Neural cell (in vitro differentiated cells): ENCODE measurements around the gene SLC11A1. TPM values are rescaled to one million over a fixed set of nuclear protein-coding genes. Genes with fewer than 3 reads are reported as not detected.

Experiments used
- H2AFZ ChIP-seq: fragments of 200-600, 300-800 bp; sonication (generic), shearing (Covaris generic); 2 replicates; pipeline ENCODE4 v1.6.0; 2014; ENCODE audit warnings: low read depth, mild to moderate bottlenecking, antibody characterized with exemption, low read length, moderate library complexity
- H3F3A ChIP-seq: fragments of 200-600 bp; shearing (Covaris generic); 2 replicates; pipeline ENCODE4 v1.6.1; 2016; ENCODE audit warnings: mild to moderate bottlenecking, moderate library complexity, mixed read lengths, antibody characterized with exemption, low read length; ENCODE audit not compliant: insufficient read depth, poor library complexity, severe bottlenecking
- H3K27ac ChIP-seq: fragments of 200-600, 300-800 bp; sonication (generic), shearing (Covaris generic); 2 replicates; pipeline ENCODE4 v1.5.1; 2014; ENCODE audit warnings: mild to moderate bottlenecking, low read length, moderate library complexity
- H3K27me3 ChIP-seq: fragments of 300-800, 200-600 bp; sonication (generic), shearing (Covaris generic); 2 replicates; pipeline ENCODE4 v1.6.0; 2014; ENCODE audit warnings: mild to moderate bottlenecking, low read depth, low read length, moderate library complexity; ENCODE audit not compliant: insufficient read depth
- H3K36me3 ChIP-seq: fragments of 300-800, 200-600 bp; sonication (generic), shearing (Covaris generic); 2 replicates; pipeline ENCODE4 v1.5.1; 2014; ENCODE audit warnings: mild to moderate bottlenecking, antibody characterized with exemption, low read length, moderate library complexity; ENCODE audit not compliant: insufficient read depth
- H3K4me2 ChIP-seq: fragments of 300-800, 200-600 bp; sonication (generic), shearing (Covaris generic); 2 replicates; pipeline ENCODE4 v1.6.0; 2014; ENCODE audit warnings: mild to moderate bottlenecking, low read length
- H3K4me3 ChIP-seq: fragments of 300-800, 200-600 bp; sonication (generic), shearing (Covaris generic); 2 replicates; pipeline ENCODE4 v1.5.1; 2014; ENCODE audit warnings: mild to moderate bottlenecking, low read length, moderate library complexity
- H3K79me2 ChIP-seq: fragments of 200-600 bp; shearing (Covaris generic); replicated peaks from 2 replicates; pipeline ENCODE4 v1.6.0; 2014; ENCODE audit warnings: mild to moderate bottlenecking, low read length, moderate library complexity; ENCODE audit not compliant: insufficient read depth
- H3K9ac ChIP-seq: fragments of 300-800, 200-600 bp; sonication (generic), shearing (Covaris generic); 2 replicates; pipeline ENCODE4 v1.6.1; 2016; ENCODE audit warnings: mild to moderate bottlenecking, low read length, mixed read lengths
- H3K9me2 ChIP-seq: fragments of 200-600 bp; shearing (Covaris generic); 2 replicates; pipeline ENCODE4 v1.6.1; 2016; ENCODE audit warnings: mild to moderate bottlenecking, low read length, mixed read lengths; ENCODE audit not compliant: insufficient read depth
- H3K9me3 ChIP-seq: fragments of 200-600, 300-800 bp; sonication (generic), shearing (Covaris generic); 2 replicates; pipeline ENCODE4 v1.6.1; 2016; ENCODE audit warnings: mild to moderate bottlenecking, mixed run types, low read length, moderate library complexity, mixed read lengths
- H4K20me1 ChIP-seq: fragments of 200-600 bp; shearing (Covaris generic); 2 replicates; pipeline ENCODE4 v1.6.1; 2016; ENCODE audit warnings: mild to moderate bottlenecking, mixed run types; ENCODE audit not compliant: insufficient read depth
- CTCF ChIP-seq: fragments of 450-650 bp; IDR thresholded peaks from 2 replicates; pipeline ENCODE4 v1.5.1; 2014; ENCODE audit warnings: antibody characterized with exemption, mild to moderate bottlenecking, moderate library complexity; ENCODE audit not compliant: poor library complexity, severe bottlenecking
- EP300 ChIP-seq: fragments of 450-650 bp; conservative IDR thresholded peaks from 2 replicates; pipeline ENCODE4 v1.6.1; 2014; ENCODE audit warnings: antibody characterized with exemption, mild to moderate bottlenecking, moderate library complexity; ENCODE audit not compliant: poor library complexity, severe bottlenecking
- EZH2 ChIP-seq: fragments of 200-600, 300-800 bp; shearing (Covaris generic), sonication (generic); IDR thresholded peaks from 2 replicates; pipeline ENCODE4 v1.6.1; 2014; ENCODE audit warnings: antibody characterized with exemption, low read length, borderline replicate concordance, mild to moderate bottlenecking; ENCODE audit not compliant: insufficient read depth, poor library complexity, severe bottlenecking
- MXI1 ChIP-seq: fragments of 450-650 bp; conservative IDR thresholded peaks from 2 replicates; pipeline ENCODE4 v1.6.1; 2014; ENCODE audit warnings: antibody characterized with exemption, mild to moderate bottlenecking; ENCODE audit not compliant: poor library complexity, severe bottlenecking
- POLR2AphosphoS5 ChIP-seq: IDR thresholded peaks from 2 replicates; pipeline ENCODE4 v1.6.1; 2012
- RAD21 ChIP-seq: fragments of 450-650 bp; conservative IDR thresholded peaks from 2 replicates; pipeline ENCODE4 v1.6.1; 2014; ENCODE audit warnings: antibody characterized with exemption, mild to moderate bottlenecking, moderate library complexity
- REST ChIP-seq: IDR thresholded peaks from 2 replicates; pipeline ENCODE4 v1.6.1; 2012; ENCODE audit warnings: borderline replicate concordance
- SMC3 ChIP-seq: fragments of 450-650 bp; conservative IDR thresholded peaks from 2 replicates; pipeline ENCODE4 v1.6.1; 2014; ENCODE audit warnings: antibody characterized with exemption, mild to moderate bottlenecking, moderate library complexity; ENCODE audit not compliant: poor library complexity
- TAF1 ChIP-seq: IDR thresholded peaks from 2 replicates; pipeline ENCODE4 v1.6.1; 2012; ENCODE audit warnings: low read depth
- polyA plus RNA-seq: library from polyadenylated mRNA; depleted of rRNA; stranded (reverse); fragments of >200 nt; gene quantifications from 2 replicates; pipeline ENCODE4 v1.2.3, GENCODE V29; 2014

The SLC11A1 gene
- polyA plus RNA-seq, 1 donor from 2014 or later: not detected

- Histone ChIP-seq H3K27ac (no peak overlapping the region), H3K4me3 (no peak overlapping the region), H3K9me3 (no peaks in the 10 kb centered on the region), H3K36me3 (no peaks in the 10 kb centered on the region), H2AFZ (no peak overlapping the region), H3F3A (no peaks in the 10 kb centered on the region), H3K9ac (no peak overlapping the region), H3K79me2 (no peaks in the 10 kb centered on the region), H3K27me3 (no peaks in the 10 kb centered on the region), H4K20me1 (no peaks in the 10 kb centered on the region), H3K4me2 (no peak overlapping the region), H3K9me2 (no peaks in the 10 kb centered on the region)
- TF ChIP-seq RAD21: no peak
- TF ChIP-seq POLR2AphosphoS5: no peak
- TF ChIP-seq SMC3: no peak
- no peak for TF ChIP-seq CTCF
- no peak for TF ChIP-seq EP300
- no peak for TF ChIP-seq MXI1
- no peak for TF ChIP-seq TAF1
- no peak for TF ChIP-seq REST
- TF ChIP-seq EZH2: no peak
Observed at GRCh38 chr2:218432676-218433365, 50.7 kb downstream of the SLC11A1 start.

GRCh38 chr2:218434456-218434855 lies 52.4 kb downstream of the SLC11A1 start:
- no peaks in the 10 kb centered on the region for H3F3A ChIP-seq
- no peak overlapping the region for H3K9ac ChIP-seq
- H3K9me3 ChIP-seq: no peaks in the 10 kb centered on the region
- TF ChIP-seq CTCF (no peak), EP300 (no peak), REST (no peak), SMC3 (no peak), TAF1 (no peak), RAD21 (no peak), EZH2 (no peak), POLR2AphosphoS5 (no peak), MXI1 (no peak)
- H3K27me3 ChIP-seq: no peaks in the 10 kb centered on the region
- no peak overlapping the region for H3K4me3 ChIP-seq
- no peak overlapping the region for H3K4me2 ChIP-seq
- no peak overlapping the region for H2AFZ ChIP-seq
- H3K27ac ChIP-seq: no peak overlapping the region
- H3K79me2 ChIP-seq: no peaks in the 10 kb centered on the region
- H3K36me3 ChIP-seq: no peaks in the 10 kb centered on the region
- no peaks in the 10 kb centered on the region for H3K9me2 ChIP-seq
- H4K20me1 ChIP-seq: no peaks in the 10 kb centered on the region
